Activated B cell treated with CpG ODN at 0.5 μM for 24 hours (primary cell): ENCODE data around the gene FLNA. TPM values are rescaled to one million over a fixed set of nuclear protein-coding genes. Genes with fewer than 3 reads are reported as not detected.

Source experiments
- ATAC-seq: fragments of 200-7000 bp; cut with Tn5 transposase; one replicate; pipeline ENCODE4 v1.10.0; 2021; ENCODE audit warnings: low read depth, mild to moderate bottlenecking, moderate library complexity
- CTCF ChIA-PET: fragments of 350-600 bp; sonication (Branson Sonifier 250); formaldehyde crosslinking; loops from one replicate; lab custom pipeline; 2021; ENCODE audit warnings: antibody characterized with exemption; lab: Charles Lee
- POLR2A ChIA-PET: fragments of 350-600 bp; sonication (Branson Sonifier 250); formaldehyde crosslinking; loops from one replicate; lab custom pipeline; 2021; ENCODE audit warnings: antibody characterized with exemption; lab: Charles Lee
- DNase-seq: peaks from one replicate; pipeline ENCODE4 v3.0.0; 2022
- H3K27ac Mint-ChIP-seq: one replicate; pipeline ENCODE4 v1.8.0; 2020; ENCODE audit warnings: mixed read lengths
- H3K27me3 Mint-ChIP-seq: one replicate; pipeline ENCODE4 v1.8.0; 2021; ENCODE audit warnings: mixed read lengths
- H3K36me3 Mint-ChIP-seq: one replicate; pipeline ENCODE4 v1.8.0; 2021; ENCODE audit warnings: low read depth, mixed read lengths
- H3K4me1 Mint-ChIP-seq: one replicate; pipeline ENCODE4 v1.8.0; 2021; ENCODE audit warnings: mixed read lengths
- H3K4me3 Mint-ChIP-seq: one replicate; pipeline ENCODE4 v1.8.0; 2020; ENCODE audit warnings: mild to moderate bottlenecking, mixed read lengths
- H3K9me3 Mint-ChIP-seq: one replicate; pipeline ENCODE4 v1.8.0; 2020; ENCODE audit warnings: mixed read lengths
- intact Hi-C: fragments of 100-400 bp; cut with micrococcal nuclease; formaldehyde crosslinking; loops from one replicate; pipeline ENCODE4 v1.15.1; 2024
- total RNA-seq: library from RNA; stranded (reverse); gene quantifications from 2 replicates; pipeline ENCODE4 v1.2.3, GENCODE V29; 2022
- TF ChIP-seq, protein P1 (sequence below): fragments of 200-600 bp; IDR thresholded peaks from one replicate; pipeline ENCODE4 v1.8.0; 2022; ENCODE audit warnings: antibody characterized with exemption, mild to moderate bottlenecking

FLNA gene
- total RNA-seq, 1 donor from 2014 or later, result 679 TPM

- ATAC-seq (no peak), DNase-seq (peak; percentile 83)
- H3K4me3 Mint-ChIP-seq, result peak overlapping the region; percentile 83
- H3K4me1 Mint-ChIP-seq, result peaks cover 25% of the 10 kb centered on the region
- TF ChIP-seq, protein P1, sequence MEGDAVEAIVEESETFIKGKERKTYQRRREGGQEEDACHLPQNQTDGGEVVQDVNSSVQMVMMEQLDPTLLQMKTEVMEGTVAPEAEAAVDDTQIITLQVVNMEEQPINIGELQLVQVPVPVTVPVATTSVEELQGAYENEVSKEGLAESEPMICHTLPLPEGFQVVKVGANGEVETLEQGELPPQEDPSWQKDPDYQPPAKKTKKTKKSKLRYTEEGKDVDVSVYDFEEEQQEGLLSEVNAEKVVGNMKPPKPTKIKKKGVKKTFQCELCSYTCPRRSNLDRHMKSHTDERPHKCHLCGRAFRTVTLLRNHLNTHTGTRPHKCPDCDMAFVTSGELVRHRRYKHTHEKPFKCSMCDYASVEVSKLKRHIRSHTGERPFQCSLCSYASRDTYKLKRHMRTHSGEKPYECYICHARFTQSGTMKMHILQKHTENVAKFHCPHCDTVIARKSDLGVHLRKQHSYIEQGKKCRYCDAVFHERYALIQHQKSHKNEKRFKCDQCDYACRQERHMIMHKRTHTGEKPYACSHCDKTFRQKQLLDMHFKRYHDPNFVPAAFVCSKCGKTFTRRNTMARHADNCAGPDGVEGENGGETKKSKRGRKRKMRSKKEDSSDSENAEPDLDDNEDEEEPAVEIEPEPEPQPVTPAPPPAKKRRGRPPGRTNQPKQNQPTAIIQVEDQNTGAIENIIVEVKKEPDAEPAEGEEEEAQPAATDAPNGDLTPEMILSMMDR, result no peak
- H3K27ac Mint-ChIP-seq, result peak overlapping the region; percentile 76
- POLR2A ChIA-PET, result interaction anchor here (0.9 to 1.9 kb wide), 9 partner anchors 8 to 407 kb away, joined by 3 to 50 read pairs (median 4); partner anchors contain the start of genes FAM50A, HCFC1, RPL10 and SLC10A3
- H3K9me3 Mint-ChIP-seq, result no peaks in the 10 kb centered on the region
- peaks cover 15% of the 10 kb centered on the region for H3K36me3 Mint-ChIP-seq
- CTCF ChIA-PET, result interaction anchor here (0.6 kb wide), 1 partner anchor 286 kb away, joined by 3 read pairs; no protein-coding TSS in a partner anchor
- intact Hi-C loops, result loop anchor here (10.0 kb wide), 2 partner anchors 137 to 653 kb away; partner anchors contain the start of genes ABCD1, BCAP31 and FAM3A
- no peaks in the 10 kb centered on the region for H3K27me3 Mint-ChIP-seq
These were observed 3.8 kb upstream of the FLNA start for GRCh38 chrX:154378059-154378798.

- H3K27ac Mint-ChIP-seq, result no peak overlapping the region
- no peaks in the 10 kb centered on the region for H3K27me3 Mint-ChIP-seq
- TF ChIP-seq, protein P1, result no peak
- peaks cover 12% of the 10 kb centered on the region for H3K36me3 Mint-ChIP-seq
- H3K4me1 Mint-ChIP-seq, result peaks cover 34% of the 10 kb centered on the region
- no peak for DNase-seq
- CTCF ChIA-PET, result no interaction called here
- H3K9me3 Mint-ChIP-seq, result no peaks in the 10 kb centered on the region
- H3K4me3 Mint-ChIP-seq, result no peak overlapping the region
- no peak for ATAC-seq
- POLR2A ChIA-PET, result no interaction called here
- intact Hi-C loops, result loop anchor here (10.0 kb wide), 2 partner anchors 138 to 652 kb away; partner anchors contain the start of genes ABCD1, BCAP31 and FAM3A
These were observed 2.3 kb upstream of the FLNA start for GRCh38 chrX:154376774-154377173.

DNA sequence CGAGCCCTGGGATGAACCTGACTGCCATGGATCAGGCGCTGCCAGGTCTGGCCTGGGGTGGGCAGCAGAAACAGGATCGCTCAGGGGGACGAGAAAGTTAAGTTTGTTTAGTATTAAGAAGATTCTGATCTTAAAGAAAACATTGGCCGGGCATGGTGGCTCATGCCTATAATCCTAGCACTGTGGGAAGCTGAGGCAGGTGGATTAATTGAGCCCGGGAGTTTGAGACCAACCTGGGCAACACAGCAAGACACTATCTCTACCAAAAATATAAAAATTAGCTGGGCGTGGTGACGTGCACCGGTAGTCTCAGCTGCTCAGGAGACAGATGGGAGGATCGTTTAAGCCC, 696 bp upstream of the FLNA start:
- peaks cover 28% of the 10 kb centered on the region for H3K4me1 Mint-ChIP-seq
- H3K4me3 Mint-ChIP-seq, result no peak overlapping the region
- H3K27ac Mint-ChIP-seq, result no peak overlapping the region
- intact Hi-C loops, result loop anchor here (10.0 kb wide), 2 partner anchors 140 to 650 kb away; partner anchors contain the start of genes ABCD1, BCAP31 and FAM3A
- ChIA-PET POLR2A (interaction anchor here (1.8 kb wide), 1 partner anchor 450 kb away, joined by 4 read pairs; the partner anchor contains the start of gene ARHGAP4), CTCF (interaction anchor here (2.5 kb wide), 1 partner anchor 167 kb away, joined by 6 read pairs; no protein-coding TSS in a partner anchor)
- TF ChIP-seq, protein P1, result no peak
- no peak for DNase-seq
- no peaks in the 10 kb centered on the region for H3K9me3 Mint-ChIP-seq
- peaks cover 3% of the 10 kb centered on the region for H3K36me3 Mint-ChIP-seq
- no peaks in the 10 kb centered on the region for H3K27me3 Mint-ChIP-seq
- no peak for ATAC-seq

DNA sequence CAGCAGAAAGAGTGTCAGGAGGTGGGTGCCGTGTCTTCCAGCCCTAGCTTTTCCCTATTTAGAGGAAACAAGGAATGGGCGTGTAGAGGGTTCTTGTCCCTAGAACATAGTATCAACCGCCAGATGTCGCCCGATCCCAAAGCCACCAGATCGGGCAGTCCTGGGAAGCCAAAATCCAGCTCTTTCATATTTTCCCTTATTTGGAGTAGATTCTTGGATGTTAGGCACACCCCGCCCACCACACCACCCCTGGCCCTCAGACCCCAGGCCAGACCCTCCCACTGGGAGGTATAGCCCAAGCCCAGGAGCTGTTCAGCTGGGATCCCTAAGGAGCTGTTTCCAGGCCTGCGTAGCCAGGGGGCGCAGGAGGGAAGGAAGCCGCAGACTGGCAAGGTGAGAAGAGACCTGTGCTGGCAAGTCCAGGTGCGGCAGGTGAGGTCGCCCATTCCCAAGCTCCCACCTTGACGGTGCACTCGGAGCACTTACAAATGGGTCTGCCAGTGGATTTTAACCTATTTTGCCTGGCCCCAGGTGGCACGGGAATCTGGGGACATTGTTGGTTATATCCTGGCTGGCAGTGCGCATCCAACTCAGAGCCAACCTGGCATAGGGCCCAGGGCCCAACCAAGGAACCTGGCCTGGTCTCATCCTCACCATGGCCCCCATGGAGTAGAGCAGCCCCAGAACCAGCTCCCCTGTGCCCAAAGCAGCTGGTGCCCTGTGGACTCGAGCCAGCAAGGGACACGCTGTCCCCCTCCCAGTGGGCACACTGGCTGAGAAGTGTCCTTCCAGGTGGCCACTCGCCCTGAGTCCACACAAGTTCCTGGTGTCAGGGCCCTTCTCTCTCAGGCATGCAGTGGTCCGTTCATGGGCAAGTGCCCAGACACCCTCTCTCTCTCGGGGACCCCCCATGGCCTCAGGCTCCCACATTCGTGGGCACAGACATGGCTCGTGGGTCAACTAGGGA, 811 bp downstream of the FLNA start:
- H3K9me3 Mint-ChIP-seq, result no peaks in the 10 kb centered on the region
- POLR2A ChIA-PET, result interaction anchor here (0.5 to 2.3 kb wide), 9 partner anchors 10 to 448 kb away, joined by 3 to 19 read pairs (median 4); partner anchors contain the start of genes ARHGAP4, DNASE1L1, IKBKG and RPL10
- H3K27me3 Mint-ChIP-seq, result no peaks in the 10 kb centered on the region
- intact Hi-C loops, result loop anchor here (5.0 to 10.0 kb wide), 3 partner anchors 141 to 649 kb away; partner anchors contain the start of genes ABCD1, BCAP31, FAM3A and MECP2
- peak overlapping the region; percentile 62 for H3K4me3 Mint-ChIP-seq
- ATAC-seq, result no peak
- peaks cover 24% of the 10 kb centered on the region for H3K4me1 Mint-ChIP-seq
- no peak overlapping the region for H3K27ac Mint-ChIP-seq
- TF ChIP-seq, protein P1, result no peak
- CTCF ChIA-PET, result interaction anchor here (0.7 to 2.5 kb wide), 15 partner anchors 10 to 169 kb away, joined by 3 to 10 read pairs (median 4); partner anchors contain the start of gene SLC10A3
- H3K36me3 Mint-ChIP-seq, result peaks cover 2% of the 10 kb centered on the region
- no peak for DNase-seq
